ENCODE data around the gene GCHFR.

DNA sequence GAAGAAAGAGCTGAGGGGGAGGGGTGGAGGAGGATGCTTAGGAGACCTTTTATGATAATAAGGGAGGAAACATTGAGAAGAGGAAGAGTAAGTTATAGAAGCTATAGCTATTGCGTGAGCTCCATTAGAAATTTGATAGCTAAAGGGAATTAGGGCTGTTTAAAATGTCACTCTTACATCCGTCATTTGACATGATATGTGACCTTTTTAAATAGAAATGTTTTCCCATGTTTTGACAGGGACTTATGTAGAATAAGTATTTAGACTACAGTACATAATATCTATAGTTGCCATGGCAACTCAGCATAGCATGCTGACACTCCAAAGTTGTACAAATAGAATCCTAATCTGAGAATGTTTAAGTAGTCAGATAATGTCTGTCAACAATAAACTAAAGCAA lies 49.7 kb upstream of the GCHFR start:
- TF ChIP-seq, protein P1, sequence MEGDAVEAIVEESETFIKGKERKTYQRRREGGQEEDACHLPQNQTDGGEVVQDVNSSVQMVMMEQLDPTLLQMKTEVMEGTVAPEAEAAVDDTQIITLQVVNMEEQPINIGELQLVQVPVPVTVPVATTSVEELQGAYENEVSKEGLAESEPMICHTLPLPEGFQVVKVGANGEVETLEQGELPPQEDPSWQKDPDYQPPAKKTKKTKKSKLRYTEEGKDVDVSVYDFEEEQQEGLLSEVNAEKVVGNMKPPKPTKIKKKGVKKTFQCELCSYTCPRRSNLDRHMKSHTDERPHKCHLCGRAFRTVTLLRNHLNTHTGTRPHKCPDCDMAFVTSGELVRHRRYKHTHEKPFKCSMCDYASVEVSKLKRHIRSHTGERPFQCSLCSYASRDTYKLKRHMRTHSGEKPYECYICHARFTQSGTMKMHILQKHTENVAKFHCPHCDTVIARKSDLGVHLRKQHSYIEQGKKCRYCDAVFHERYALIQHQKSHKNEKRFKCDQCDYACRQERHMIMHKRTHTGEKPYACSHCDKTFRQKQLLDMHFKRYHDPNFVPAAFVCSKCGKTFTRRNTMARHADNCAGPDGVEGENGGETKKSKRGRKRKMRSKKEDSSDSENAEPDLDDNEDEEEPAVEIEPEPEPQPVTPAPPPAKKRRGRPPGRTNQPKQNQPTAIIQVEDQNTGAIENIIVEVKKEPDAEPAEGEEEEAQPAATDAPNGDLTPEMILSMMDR (IDR thresholded peaks at IDR 0.05): no peak
- no peak for TF ChIP-seq POLR2A (IDR thresholded peaks at IDR 0.05)

Data from Peyer's patch (tissue), 4 donors.